Kasumi-1 (cell line): ENCODE data around the gene OR7G3.

ENCODE experiments used
- DNase-seq, 2 experiments: peaks; one replicate each; lab custom pipeline; 2025; lab: John Stamatoyannopoulos, UW

OR7G3 gene

GRCh38 chr19:9107375-9107774, 19.4 kb downstream of the OR7G3 start, which contains the start of gene OR7G2:
TSS of gene OR7G2 (minus strand) at chr19:9107475. CDS start at chr19:9103243, 4,232 bp downstream.
- no peak for DNase-seq

GRCh38 chr19:9086761-9087160, 40.0 kb downstream of the OR7G3 start, which contains the start of gene OR1M1:
TSS of gene OR1M1 (plus strand) at chr19:9087061. CDS start at chr19:9093245, 6,184 bp downstream.
- DNase-seq: no peak

- no peak for DNase-seq
Observed at GRCh38 chr19:9078651-9079050, 48.1 kb downstream of the OR7G3 start.

- DNase-seq: no peak
Observed at GRCh38 chr19:9076901-9077300, 49.8 kb downstream of the OR7G3 start.
